ENCODE measurements around the gene LACTBL1.

GRCh38 chr1:22907528-22907927, 65.1 kb downstream of the LACTBL1 start:
- no peak for TF ChIP-seq NFIC (IDR thresholded peaks at IDR 0.05)
- no peak for TF ChIP-seq YY1 (IDR thresholded peaks at IDR 0.05; ENCODE audit: low read depth)
- no peak for TF ChIP-seq TAF1 (IDR thresholded peaks at IDR 0.05; ENCODE audit: low read depth)
- TF ChIP-seq ZBTB7A (IDR thresholded peaks at IDR 0.05; ENCODE audit: low read depth): no peak
- TF ChIP-seq CREB1 (IDR thresholded peaks at IDR 0.05; ENCODE audit: low read depth): no peak

Measured in Ishikawa (cell line).